ENCODE data around the gene TNIK.

Gene TNIK

DNA sequence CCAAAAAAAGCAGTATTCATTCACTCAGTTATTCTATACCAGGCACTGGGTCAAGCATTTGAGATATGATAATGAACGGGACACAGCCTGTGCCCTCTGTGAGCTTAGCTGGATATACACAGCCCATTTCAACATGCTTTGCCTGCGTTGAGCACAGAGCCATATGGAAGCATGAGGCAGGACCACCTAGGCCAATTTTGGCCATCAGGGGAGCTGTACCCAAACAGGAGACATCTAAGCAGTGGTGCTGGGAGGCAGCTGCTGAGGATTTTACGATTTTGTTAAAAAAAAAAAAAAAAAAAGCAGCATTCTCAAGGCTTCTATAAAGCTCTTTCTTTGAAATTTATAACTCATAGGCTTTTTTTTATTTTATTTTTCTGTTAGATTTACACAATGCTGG is 346.5 kb downstream of the TNIK start:
- Histone ChIP-seq H3K9ac (ENCODE audit: low read length) (no peak overlapping the region), H3K4me1 (ENCODE audit: control insufficient read depth, insufficient read depth, low read length) (peaks cover 9% of the 10 kb centered on the region), H3K4me3 (ENCODE audit: low read length) (no peak overlapping the region), H3K27me3 (replicated peaks; ENCODE audit: control insufficient read depth, insufficient read depth, low read length) (no peaks in the 10 kb centered on the region), H3K36me3 (ENCODE audit: control insufficient read depth, insufficient read depth, low read length, severe bottlenecking) (no peaks in the 10 kb centered on the region), H3K9me3 (ENCODE audit: control insufficient read depth, low read length) (no peaks in the 10 kb centered on the region)
- DNase-seq (ENCODE audit: low read depth) = no peak

DNA sequence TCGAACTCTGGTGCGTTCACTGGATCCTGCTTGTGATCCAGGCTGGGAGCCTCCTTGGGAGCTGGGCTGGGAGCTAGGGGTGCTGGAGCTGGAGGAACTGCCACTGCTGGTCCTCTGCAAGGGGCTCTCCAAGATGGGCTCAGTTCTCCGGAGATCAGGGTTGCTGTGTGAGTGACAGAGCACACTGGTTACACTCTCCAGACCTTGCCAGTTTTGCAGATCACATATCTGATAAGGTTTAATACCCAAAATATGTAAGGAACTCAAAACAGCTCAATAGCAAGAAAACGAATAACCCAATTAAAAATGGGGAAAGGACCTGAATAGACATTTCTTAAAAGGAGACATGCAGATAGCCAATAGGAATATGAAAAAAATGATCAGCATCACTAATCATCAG is 349.5 kb downstream of the TNIK start:
- no peak overlapping the region for H3K4me3 ChIP-seq (ENCODE audit: low read length)
- H3K9ac ChIP-seq (ENCODE audit: low read length) = no peak overlapping the region
- no peaks in the 10 kb centered on the region for H3K27me3 ChIP-seq (replicated peaks; ENCODE audit: control insufficient read depth, insufficient read depth, low read length)
- no peaks in the 10 kb centered on the region for H3K36me3 ChIP-seq (ENCODE audit: control insufficient read depth, insufficient read depth, low read length, severe bottlenecking)
- H3K4me1 ChIP-seq (ENCODE audit: control insufficient read depth, insufficient read depth, low read length) = no peaks in the 10 kb centered on the region
- no peak for DNase-seq (ENCODE audit: low read depth)
- no peaks in the 10 kb centered on the region for H3K9me3 ChIP-seq (ENCODE audit: control insufficient read depth, low read length)

DNA sequence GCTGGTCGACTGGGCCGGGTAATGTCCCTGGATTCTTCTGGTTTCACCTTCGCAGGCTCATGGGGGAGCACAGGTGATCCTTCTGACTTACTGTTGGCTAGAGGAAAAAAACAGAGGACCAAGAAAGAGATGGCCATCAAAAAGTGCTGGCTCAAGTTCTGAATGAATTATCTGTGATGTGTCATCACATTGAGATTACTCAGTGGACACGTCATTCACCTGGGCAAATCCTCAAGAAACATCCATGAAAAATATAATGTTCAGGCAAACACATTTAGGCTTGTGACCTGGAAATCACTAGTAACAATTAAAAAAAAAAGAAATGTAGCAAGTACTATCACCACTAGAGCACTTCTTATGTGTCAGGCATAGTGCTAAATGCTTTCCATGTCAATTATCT is 352.1 kb downstream of the TNIK start:
- Histone ChIP-seq H3K4me1 (ENCODE audit: control insufficient read depth, insufficient read depth, low read length) (no peaks in the 10 kb centered on the region), H3K9me3 (ENCODE audit: control insufficient read depth, low read length) (no peaks in the 10 kb centered on the region), H3K36me3 (ENCODE audit: control insufficient read depth, insufficient read depth, low read length, severe bottlenecking) (no peaks in the 10 kb centered on the region), H3K27me3 (replicated peaks; ENCODE audit: control insufficient read depth, insufficient read depth, low read length) (no peaks in the 10 kb centered on the region), H3K9ac (ENCODE audit: low read length) (no peak overlapping the region), H3K4me3 (ENCODE audit: low read length) (no peak overlapping the region)
- DNase-seq (ENCODE audit: low read depth) = no peak

DNA sequence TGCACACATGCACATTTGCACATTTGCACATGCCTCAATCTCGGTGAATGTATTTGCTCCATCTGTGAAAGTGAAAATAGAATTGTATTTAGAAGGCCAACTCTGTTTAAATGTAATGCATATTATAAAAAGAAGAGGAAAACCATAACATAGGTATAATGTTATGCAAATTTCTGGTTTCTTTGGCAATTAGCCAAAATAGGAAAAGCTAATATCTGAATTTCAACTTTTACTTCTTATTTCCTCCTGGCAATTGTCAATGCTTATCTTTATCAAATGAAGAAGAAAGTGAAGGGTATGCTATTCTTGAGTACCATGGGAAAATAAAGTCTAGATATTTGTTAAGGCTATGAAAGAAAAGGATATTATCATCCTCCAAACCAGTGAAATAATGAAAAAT is 357.0 kb downstream of the TNIK start:
- H3K4me3 ChIP-seq (ENCODE audit: low read length) = no peak overlapping the region
- H3K4me1 ChIP-seq (ENCODE audit: control insufficient read depth, insufficient read depth, low read length) = peaks cover 24% of the 10 kb centered on the region
- H3K36me3 ChIP-seq (ENCODE audit: control insufficient read depth, insufficient read depth, low read length, severe bottlenecking) = no peaks in the 10 kb centered on the region
- no peaks in the 10 kb centered on the region for H3K9me3 ChIP-seq (ENCODE audit: control insufficient read depth, low read length)
- H3K27me3 ChIP-seq (replicated peaks; ENCODE audit: control insufficient read depth, insufficient read depth, low read length) = no peaks in the 10 kb centered on the region
- no peak overlapping the region for H3K9ac ChIP-seq (ENCODE audit: low read length)
- no peak for DNase-seq (ENCODE audit: low read depth)

DNA sequence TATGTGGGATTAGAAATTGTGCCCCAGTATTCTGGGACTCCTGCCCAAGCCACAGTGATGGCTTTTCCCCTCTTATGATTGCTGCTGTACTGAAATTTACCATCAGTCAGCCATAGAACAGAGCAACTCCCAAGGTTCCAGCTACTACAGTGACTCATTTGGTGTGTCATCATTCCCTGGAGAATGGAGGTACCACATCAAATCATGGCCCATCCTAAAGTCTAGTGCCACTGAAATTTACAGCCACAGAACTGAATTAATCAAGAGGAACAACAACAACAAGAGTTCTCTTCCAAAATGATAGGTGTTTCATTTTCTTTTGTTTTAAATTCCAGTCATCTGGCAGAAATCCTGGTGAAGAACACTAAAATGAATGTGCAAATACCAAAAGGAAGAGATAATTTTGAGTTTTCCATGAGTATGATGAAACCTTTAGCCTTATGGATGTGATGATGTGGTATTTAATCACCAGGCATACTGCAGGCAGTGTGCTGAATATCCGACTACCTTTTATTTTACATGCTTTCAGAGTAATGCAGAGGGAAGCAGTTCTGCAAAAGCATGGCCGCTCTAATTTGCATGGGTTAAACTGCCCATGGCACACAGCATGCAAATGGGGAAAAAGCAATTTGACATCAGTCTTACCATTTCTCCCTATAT is 358.1 kb downstream of the TNIK start:
- H3K4me1 ChIP-seq (ENCODE audit: control insufficient read depth, insufficient read depth, low read length) = peaks cover 24% of the 10 kb centered on the region
- H3K9me3 ChIP-seq (ENCODE audit: control insufficient read depth, low read length) = no peaks in the 10 kb centered on the region
- no peaks in the 10 kb centered on the region for H3K27me3 ChIP-seq (replicated peaks; ENCODE audit: control insufficient read depth, insufficient read depth, low read length)
- no peak overlapping the region for H3K9ac ChIP-seq (ENCODE audit: low read length)
- peak; percentile 46 for DNase-seq (ENCODE audit: low read depth)
- no peaks in the 10 kb centered on the region for H3K36me3 ChIP-seq (ENCODE audit: control insufficient read depth, insufficient read depth, low read length, severe bottlenecking)
- no peak overlapping the region for H3K4me3 ChIP-seq (ENCODE audit: low read length)

DNA sequence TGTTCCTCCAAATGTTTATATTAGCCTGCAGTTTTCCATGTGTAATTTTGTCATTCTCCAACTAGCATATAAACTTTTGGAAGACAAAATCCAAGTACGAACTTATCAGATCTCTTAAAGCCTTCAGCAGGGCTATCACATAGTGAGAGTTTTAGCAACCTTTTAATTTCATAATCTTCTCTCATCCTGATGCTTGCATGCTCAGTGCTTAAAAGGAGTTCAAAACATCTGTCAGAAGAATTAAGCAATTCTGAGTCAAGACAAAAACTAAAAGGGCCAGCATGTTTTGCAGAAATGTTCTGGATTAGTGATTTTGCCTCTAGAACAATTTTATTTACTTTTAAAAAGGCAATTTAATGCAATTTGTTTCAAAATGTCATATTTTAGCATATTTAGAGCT is 360.3 kb downstream of the TNIK start:
- no peak overlapping the region for H3K4me3 ChIP-seq (ENCODE audit: low read length)
- peaks cover 24% of the 10 kb centered on the region for H3K4me1 ChIP-seq (ENCODE audit: control insufficient read depth, insufficient read depth, low read length)
- H3K9ac ChIP-seq (ENCODE audit: low read length) = no peak overlapping the region
- peak; percentile 56 for DNase-seq (ENCODE audit: low read depth)
- no peaks in the 10 kb centered on the region for H3K36me3 ChIP-seq (ENCODE audit: control insufficient read depth, insufficient read depth, low read length, severe bottlenecking)
- no peaks in the 10 kb centered on the region for H3K27me3 ChIP-seq (replicated peaks; ENCODE audit: control insufficient read depth, insufficient read depth, low read length)
- no peaks in the 10 kb centered on the region for H3K9me3 ChIP-seq (ENCODE audit: control insufficient read depth, low read length)

DNA sequence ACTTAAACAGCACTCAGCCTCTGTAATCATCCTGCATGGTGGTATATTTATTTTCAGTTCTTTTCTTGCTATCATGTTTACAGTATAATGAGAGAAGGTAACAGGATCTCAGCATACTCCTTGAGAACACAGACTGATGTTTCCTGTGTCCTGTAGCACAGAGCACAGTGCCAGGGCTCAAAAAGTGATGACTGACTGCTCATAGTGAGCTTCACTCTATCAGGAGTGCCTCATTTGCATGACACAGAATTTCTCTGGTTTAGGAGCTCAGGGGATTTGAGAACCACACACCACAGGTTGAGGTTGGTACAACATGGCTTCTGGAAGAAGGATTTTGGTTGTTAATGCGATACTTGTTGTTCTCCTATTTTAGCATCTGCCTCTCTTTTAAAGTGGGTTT is 365.1 kb downstream of the TNIK start:
- Histone ChIP-seq H3K27me3 (replicated peaks; ENCODE audit: control insufficient read depth, insufficient read depth, low read length) (no peaks in the 10 kb centered on the region), H3K36me3 (ENCODE audit: control insufficient read depth, insufficient read depth, low read length, severe bottlenecking) (no peaks in the 10 kb centered on the region), H3K9me3 (ENCODE audit: control insufficient read depth, low read length) (no peaks in the 10 kb centered on the region), H3K9ac (ENCODE audit: low read length) (no peak overlapping the region), H3K4me1 (ENCODE audit: control insufficient read depth, insufficient read depth, low read length) (peaks cover 18% of the 10 kb centered on the region), H3K4me3 (ENCODE audit: low read length) (no peak overlapping the region)
- no peak for DNase-seq (ENCODE audit: low read depth)

DNA sequence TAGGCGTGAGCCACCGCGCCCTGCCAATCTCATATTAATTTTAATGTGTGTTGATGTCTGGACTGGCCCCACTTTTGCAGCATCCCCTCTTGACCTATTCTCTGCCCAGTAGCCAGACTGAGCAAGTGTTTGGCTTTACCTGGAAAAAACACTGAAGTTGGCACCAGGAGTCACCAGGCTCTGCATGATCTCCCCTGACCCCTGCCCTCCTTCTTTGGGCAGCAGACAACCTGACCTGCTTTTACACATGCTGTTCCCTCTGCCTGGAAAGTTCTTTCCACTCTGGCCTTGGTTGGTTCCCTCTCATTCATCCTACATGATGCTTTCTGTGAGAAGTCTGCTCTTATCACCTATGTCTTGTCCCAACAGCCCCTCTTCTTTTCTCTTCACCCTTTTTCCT is 365.8 kb downstream of the TNIK start:
- H3K36me3 ChIP-seq (ENCODE audit: control insufficient read depth, insufficient read depth, low read length, severe bottlenecking) = no peaks in the 10 kb centered on the region
- H3K9me3 ChIP-seq (ENCODE audit: control insufficient read depth, low read length) = no peaks in the 10 kb centered on the region
- H3K4me1 ChIP-seq (ENCODE audit: control insufficient read depth, insufficient read depth, low read length) = peaks cover 19% of the 10 kb centered on the region
- no peaks in the 10 kb centered on the region for H3K27me3 ChIP-seq (replicated peaks; ENCODE audit: control insufficient read depth, insufficient read depth, low read length)
- no peak overlapping the region for H3K4me3 ChIP-seq (ENCODE audit: low read length)
- no peak overlapping the region for H3K9ac ChIP-seq (ENCODE audit: low read length)
- no peak for DNase-seq (ENCODE audit: low read depth)

DNA sequence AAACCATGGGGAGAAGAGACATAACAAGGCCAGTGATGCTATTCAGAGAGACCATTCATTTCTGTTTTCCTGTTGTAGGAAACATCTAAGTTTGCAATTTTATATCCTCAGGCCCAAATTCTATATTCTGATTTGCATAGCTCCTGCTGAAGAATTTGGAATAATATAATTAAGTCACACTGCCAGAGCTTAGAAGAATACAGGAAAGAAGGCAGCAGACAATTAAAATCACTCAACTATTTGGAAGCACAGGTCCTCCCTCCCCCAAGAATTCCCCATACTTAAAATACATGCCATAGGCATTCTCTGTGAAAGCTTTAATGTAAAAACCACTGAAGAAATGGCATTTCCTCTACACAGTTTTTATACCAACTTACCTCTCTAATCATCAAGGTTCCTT is 366.7 kb downstream of the TNIK start:
- Histone ChIP-seq H3K36me3 (ENCODE audit: control insufficient read depth, insufficient read depth, low read length, severe bottlenecking) (no peaks in the 10 kb centered on the region), H3K4me3 (ENCODE audit: low read length) (no peak overlapping the region), H3K9ac (ENCODE audit: low read length) (no peak overlapping the region), H3K27me3 (replicated peaks; ENCODE audit: control insufficient read depth, insufficient read depth, low read length) (no peaks in the 10 kb centered on the region), H3K4me1 (ENCODE audit: control insufficient read depth, insufficient read depth, low read length) (peaks cover 29% of the 10 kb centered on the region), H3K9me3 (ENCODE audit: control insufficient read depth, low read length) (no peaks in the 10 kb centered on the region)
- no peak for DNase-seq (ENCODE audit: low read depth)

DNA sequence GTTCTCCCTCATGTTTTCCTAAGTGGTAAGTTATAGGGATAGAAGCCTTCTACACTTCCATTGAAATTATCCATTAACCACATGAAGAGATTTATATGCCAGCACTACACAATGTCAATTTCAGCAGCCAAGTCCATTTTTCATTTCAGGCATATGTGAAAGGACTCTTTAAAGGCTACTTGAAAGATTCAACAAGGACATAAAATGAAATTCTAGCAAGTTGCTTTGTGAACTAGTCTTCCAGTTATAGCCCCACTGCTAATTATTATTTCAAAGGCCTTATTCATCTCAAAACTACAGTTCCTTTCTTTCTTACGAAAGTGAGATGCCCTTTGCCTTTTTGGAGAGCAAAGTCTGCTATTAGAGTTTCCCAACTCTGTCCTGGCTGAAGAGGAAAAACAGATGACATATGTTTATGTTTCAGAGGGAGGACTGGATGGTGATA is 367.7 kb downstream of the TNIK start:
- peak; percentile 42 for DNase-seq (ENCODE audit: low read depth)
- H3K27me3 ChIP-seq (replicated peaks; ENCODE audit: control insufficient read depth, insufficient read depth, low read length) = no peaks in the 10 kb centered on the region
- H3K36me3 ChIP-seq (ENCODE audit: control insufficient read depth, insufficient read depth, low read length, severe bottlenecking) = no peaks in the 10 kb centered on the region
- H3K4me1 ChIP-seq (ENCODE audit: control insufficient read depth, insufficient read depth, low read length) = peaks cover 30% of the 10 kb centered on the region
- no peak overlapping the region for H3K4me3 ChIP-seq (ENCODE audit: low read length)
- peak overlapping the region; percentile 5 for H3K9ac ChIP-seq (ENCODE audit: low read length)
- no peaks in the 10 kb centered on the region for H3K9me3 ChIP-seq (ENCODE audit: control insufficient read depth, low read length)

DNA sequence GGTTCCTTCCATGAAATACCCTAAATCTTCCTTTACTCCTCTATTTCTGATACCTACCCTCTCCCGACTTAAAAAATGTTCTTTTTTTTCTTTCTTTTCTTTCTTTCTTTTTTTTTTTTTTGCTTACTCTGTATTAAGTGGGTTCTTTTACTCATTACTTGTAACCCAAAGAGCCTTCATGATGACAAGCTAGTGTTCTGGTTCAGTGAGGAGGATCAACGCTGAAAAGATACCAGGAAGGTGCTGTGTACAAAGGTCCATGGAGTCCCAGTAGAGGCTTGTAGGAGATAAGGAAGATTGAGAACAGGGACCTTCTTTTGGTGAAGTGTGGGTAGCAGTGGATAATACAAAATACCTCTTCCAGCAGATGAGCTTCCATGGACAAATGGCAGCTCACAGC is 369.9 kb downstream of the TNIK start:
- Histone ChIP-seq H3K4me3 (ENCODE audit: low read length) (no peak overlapping the region), H3K9ac (ENCODE audit: low read length) (no peak overlapping the region), H3K9me3 (ENCODE audit: control insufficient read depth, low read length) (no peaks in the 10 kb centered on the region), H3K4me1 (ENCODE audit: control insufficient read depth, insufficient read depth, low read length) (peaks cover 30% of the 10 kb centered on the region), H3K36me3 (ENCODE audit: control insufficient read depth, insufficient read depth, low read length, severe bottlenecking) (no peaks in the 10 kb centered on the region), H3K27me3 (replicated peaks; ENCODE audit: control insufficient read depth, insufficient read depth, low read length) (no peaks in the 10 kb centered on the region)
- DNase-seq (ENCODE audit: low read depth) = no peak

Measured in adipocyte (in vitro differentiated cells).